Natural killer cell treated with Interleukin-12 subunit alpha and Interleukin-12 subunit beta and Interleukin-15 and Interleukin-18, amount 100 ng/mL, for 72 hours (primary cell): ENCODE data around the gene RBPMS2. TPM values are rescaled to one million over a fixed set of nuclear protein-coding genes. Genes with fewer than 3 reads are reported as not detected.

Source experiments
- ATAC-seq, 2 donors: fragments of 150-1000 bp; cut with Tn5 transposase in 1 of 2; sonication (Bioruptor Pico), chemical (Tn5 transposase) in 1 of 2; 2 replicates each; pipeline ENCODE4 v1.10.0; 2021
- DNase-seq: peaks from one replicate; pipeline ENCODE4 v3.0.0; 2022; ENCODE audit warnings: low spot score
- H3K27ac Mint-ChIP-seq, 2 donors: 1 replicate in 1 of 2; 2 replicates in 1 of 2; pipeline ENCODE4 v1.8.0; 2022; ENCODE audit warnings: mixed read lengths in 2 of 2, mild to moderate bottlenecking in 1 of 2, moderate library complexity in 1 of 2
- H3K27me3 Mint-ChIP-seq, 2 donors: 1 replicate in 1 of 2; 2 replicates in 1 of 2; pipeline ENCODE4 v1.8.0; 2022; ENCODE audit warnings: mixed read lengths in 2 of 2
- H3K36me3 Mint-ChIP-seq: one replicate; pipeline ENCODE4 v1.8.0; 2022; ENCODE audit warnings: mixed read lengths
- H3K4me1 Mint-ChIP-seq, 2 donors: 1 replicate in 1 of 2; 2 replicates in 1 of 2; pipeline ENCODE4 v1.8.0; 2022; ENCODE audit warnings: low read depth in 2 of 2, mixed read lengths in 2 of 2, mild to moderate bottlenecking in 1 of 2
- H3K4me3 Mint-ChIP-seq: one replicate; pipeline ENCODE4 v1.8.0; 2022; ENCODE audit warnings: mixed read lengths
- H3K9me3 Mint-ChIP-seq: 2 replicates; pipeline ENCODE4 v1.8.0; 2022; ENCODE audit warnings: mixed read lengths
- total RNA-seq, 2 donors: library from RNA; stranded (reverse); gene quantifications; one replicate each; pipeline ENCODE4 v1.2.3, GENCODE V29; 2022

RBPMS2 gene
- total RNA-seq, 2 donors from 2014 or later, result 0.33 to 1.7 TPM

GRCh38 chr15:64774629-64775493 lies 528 bp downstream of the RBPMS2 start:
- H3K36me3 Mint-ChIP-seq, result no peaks in the 10 kb centered on the region
- DNase-seq (no peak), ATAC-seq (peak; percentile 55 to 58)
- no peaks in the 10 kb centered on the region for H3K9me3 Mint-ChIP-seq
- peak overlapping the region in 1 of 2 donors; percentile 60 for H3K27ac Mint-ChIP-seq
- H3K4me3 Mint-ChIP-seq, result peak overlapping the region; percentile 47
- peaks cover 4 to 7% of the 10 kb centered on the region in 2 donors for H3K4me1 Mint-ChIP-seq
- peaks cover 3 to 7% of the 10 kb centered on the region in 2 donors for H3K27me3 Mint-ChIP-seq

- no peaks in the 10 kb centered on the region for H3K36me3 Mint-ChIP-seq
- H3K27ac Mint-ChIP-seq, result peak overlapping the region in 1 of 2 donors; percentile 60
- H3K27me3 Mint-ChIP-seq, result peaks cover 3 to 7% of the 10 kb centered on the region in 2 donors
- ATAC-seq (no peak), DNase-seq (no peak)
- peak overlapping the region; percentile 47 for H3K4me3 Mint-ChIP-seq
- peaks cover 4 to 7% of the 10 kb centered on the region in 2 donors for H3K4me1 Mint-ChIP-seq
- no peaks in the 10 kb centered on the region for H3K9me3 Mint-ChIP-seq
Observed at GRCh38 chr15:64774037-64774628, 1.3 kb downstream of the RBPMS2 start.

GRCh38 chr15:64773606-64774005 lies 1.8 kb downstream of the RBPMS2 start:
- peaks cover 4 to 7% of the 10 kb centered on the region in 2 donors for H3K4me1 Mint-ChIP-seq
- H3K4me3 Mint-ChIP-seq, result no peak overlapping the region
- no peaks in the 10 kb centered on the region for H3K36me3 Mint-ChIP-seq
- H3K9me3 Mint-ChIP-seq, result no peaks in the 10 kb centered on the region
- ATAC-seq (no peak), DNase-seq (no peak)
- H3K27me3 Mint-ChIP-seq, result peaks cover 3 to 7% of the 10 kb centered on the region in 2 donors
- H3K27ac Mint-ChIP-seq, result no peak overlapping the region

GRCh38 chr15:64772964-64773363 lies 2.4 kb downstream of the RBPMS2 start:
- Mint-ChIP-seq H3K9me3 (no peaks in the 10 kb centered on the region), H3K27ac (no peak overlapping the region), H3K27me3 (peaks cover 3 to 7% of the 10 kb centered on the region in 2 donors), H3K36me3 (no peaks in the 10 kb centered on the region), H3K4me3 (no peak overlapping the region), H3K4me1 (peaks cover 4 to 9% of the 10 kb centered on the region in 2 donors)
- ATAC-seq, result no peak
- no peak for DNase-seq

GRCh38 chr15:64772488-64772887 lies 2.9 kb downstream of the RBPMS2 start:
- DNase-seq, result no peak
- ATAC-seq, result no peak
- Mint-ChIP-seq H3K36me3 (no peaks in the 10 kb centered on the region), H3K4me1 (peaks cover 4 to 12% of the 10 kb centered on the region in 2 donors), H3K27me3 (peaks cover 3 to 7% of the 10 kb centered on the region in 2 donors), H3K9me3 (no peaks in the 10 kb centered on the region), H3K4me3 (no peak overlapping the region), H3K27ac (no peak overlapping the region)

- no peak for DNase-seq
- Mint-ChIP-seq H3K27me3 (peaks cover 3 to 7% of the 10 kb centered on the region in 2 donors), H3K36me3 (no peaks in the 10 kb centered on the region), H3K4me3 (no peak overlapping the region), H3K4me1 (peaks cover 4 to 15% of the 10 kb centered on the region in 2 donors), H3K27ac (no peak overlapping the region), H3K9me3 (no peaks in the 10 kb centered on the region)
- ATAC-seq, result no peak
Observed at GRCh38 chr15:64770626-64771025, 4.8 kb downstream of the RBPMS2 start.

GRCh38 chr15:64767203-64767602 lies 8.2 kb downstream of the RBPMS2 start:
- Mint-ChIP-seq H3K27me3 (peaks cover 0 to under 1% of the 10 kb centered on the region in 2 donors), H3K9me3 (no peaks in the 10 kb centered on the region), H3K36me3 (no peaks in the 10 kb centered on the region), H3K27ac (peak overlapping the region in 1 of 2 donors; percentile 51), H3K4me1 (peaks cover 0 to 17% of the 10 kb centered on the region in 2 donors), H3K4me3 (no peak overlapping the region)
- DNase-seq (no peak), ATAC-seq (peak; percentile 51 to 52)

- ATAC-seq (no peak), DNase-seq (no peak)
- Mint-ChIP-seq H3K4me1 (peaks cover 0 to 17% of the 10 kb centered on the region in 2 donors), H3K36me3 (no peaks in the 10 kb centered on the region), H3K27ac (no peak overlapping the region), H3K9me3 (no peaks in the 10 kb centered on the region), H3K4me3 (no peak overlapping the region), H3K27me3 (no peaks in the 10 kb centered on the region)
Observed at GRCh38 chr15:64766058-64766457, 9.3 kb downstream of the RBPMS2 start.

GRCh38 chr15:64763874-64764273 lies 11.5 kb downstream of the RBPMS2 start:
- H3K36me3 Mint-ChIP-seq, result no peaks in the 10 kb centered on the region

GRCh38 chr15:64763462-64763861 lies 11.9 kb downstream of the RBPMS2 start:
- H3K4me1 Mint-ChIP-seq, result peaks cover 0 to 17% of the 10 kb centered on the region in 2 donors
- no peak for ATAC-seq
- H3K27ac Mint-ChIP-seq, result no peak overlapping the region
- no peak for DNase-seq
- no peaks in the 10 kb centered on the region for H3K9me3 Mint-ChIP-seq
- H3K36me3 Mint-ChIP-seq, result no peaks in the 10 kb centered on the region
- H3K27me3 Mint-ChIP-seq, result no peaks in the 10 kb centered on the region
- H3K4me3 Mint-ChIP-seq, result no peak overlapping the region

More at GRCh38 chr15:64763874-64764273, 11.5 kb downstream of the RBPMS2 start:
- DNase-seq, result no peak
- Mint-ChIP-seq H3K27me3 (no peaks in the 10 kb centered on the region), H3K4me1 (peaks cover 0 to 17% of the 10 kb centered on the region in 2 donors), H3K27ac (no peak overlapping the region), H3K4me3 (no peak overlapping the region), H3K9me3 (no peaks in the 10 kb centered on the region)
- no peak for ATAC-seq

GRCh38 chr15:64763021-64763420 lies 12.4 kb downstream of the RBPMS2 start:
- H3K9me3 Mint-ChIP-seq, result no peaks in the 10 kb centered on the region
- no peaks in the 10 kb centered on the region for H3K27me3 Mint-ChIP-seq
- DNase-seq, result no peak
- H3K27ac Mint-ChIP-seq, result no peak overlapping the region
- H3K36me3 Mint-ChIP-seq, result no peaks in the 10 kb centered on the region
- peaks cover 0 to 16% of the 10 kb centered on the region in 2 donors for H3K4me1 Mint-ChIP-seq
- H3K4me3 Mint-ChIP-seq, result no peak overlapping the region
- ATAC-seq, result no peak

GRCh38 chr15:64762546-64762945 lies 12.8 kb downstream of the RBPMS2 start:
- H3K4me3 Mint-ChIP-seq, result no peak overlapping the region
- H3K27ac Mint-ChIP-seq, result no peak overlapping the region
- DNase-seq (no peak), ATAC-seq (no peak)
- no peaks in the 10 kb centered on the region for H3K9me3 Mint-ChIP-seq
- no peaks in the 10 kb centered on the region for H3K36me3 Mint-ChIP-seq
- peaks cover 0 to 12% of the 10 kb centered on the region in 2 donors for H3K4me1 Mint-ChIP-seq
- H3K27me3 Mint-ChIP-seq, result no peaks in the 10 kb centered on the region

GRCh38 chr15:64761156-64761555 lies 14.2 kb downstream of the RBPMS2 start:
- ATAC-seq, result no peak
- H3K4me1 Mint-ChIP-seq, result peaks cover 0 to 10% of the 10 kb centered on the region in 2 donors
- H3K36me3 Mint-ChIP-seq, result no peaks in the 10 kb centered on the region
- H3K27ac Mint-ChIP-seq, result no peak overlapping the region
- DNase-seq, result no peak
- H3K9me3 Mint-ChIP-seq, result no peaks in the 10 kb centered on the region
- H3K4me3 Mint-ChIP-seq, result no peak overlapping the region
- no peaks in the 10 kb centered on the region for H3K27me3 Mint-ChIP-seq

- Mint-ChIP-seq H3K4me3 (no peak overlapping the region), H3K27ac (no peak overlapping the region), H3K27me3 (no peaks in the 10 kb centered on the region), H3K9me3 (no peaks in the 10 kb centered on the region), H3K4me1 (peaks cover 0 to 10% of the 10 kb centered on the region in 2 donors), H3K36me3 (no peaks in the 10 kb centered on the region)
- no peak for DNase-seq
- ATAC-seq, result no peak
Observed at GRCh38 chr15:64760056-64760455, 15.3 kb downstream of the RBPMS2 start.
